H9 (cell line): ENCODE results near the gene MTCL1. TPM values are rescaled to one million over a fixed set of nuclear protein-coding genes. Genes with fewer than 3 reads are reported as not detected.

Experiments used
- DNase-seq: peaks from one replicate; pipeline ENCODE4 v3.0.0-alpha.2; 2017
- H2AFZ ChIP-seq: one replicate; pipeline ENCODE4 v1.6.1; 2013; ENCODE audit warnings: mild to moderate bottlenecking, low read length, control low read depth, moderate library complexity
- H2AK5ac ChIP-seq: 2 replicates; pipeline ENCODE4 v1.6.1; 2013; ENCODE audit warnings: low read length, control low read depth, mixed read lengths; ENCODE audit not compliant: insufficient read length
- H2BK120ac ChIP-seq: one replicate; pipeline ENCODE4 v1.6.1; 2013; ENCODE audit warnings: low read depth, mild to moderate bottlenecking, low read length, control low read depth, inconsistent platforms; ENCODE audit not compliant: poor library complexity, severe bottlenecking
- H2BK12ac ChIP-seq: 2 replicates; pipeline ENCODE4 v1.6.1; 2013; ENCODE audit warnings: low read length, control low read depth, mixed read lengths, low read depth; ENCODE audit not compliant: insufficient read length
- H2BK15ac ChIP-seq: 2 replicates; pipeline ENCODE4 v1.6.1; 2013; ENCODE audit warnings: low read depth, low read length, control low read depth
- H2BK20ac ChIP-seq: one replicate; pipeline ENCODE4 v1.6.1; 2013; ENCODE audit warnings: low read depth, mild to moderate bottlenecking, low read length, control low read depth, inconsistent platforms; ENCODE audit not compliant: poor library complexity, severe bottlenecking
- H2BK5ac ChIP-seq: 2 replicates; pipeline ENCODE4 v1.6.1; 2013; ENCODE audit warnings: low read length, control low read depth, mixed read lengths; ENCODE audit not compliant: insufficient read length
- H3K14ac ChIP-seq: 2 replicates; pipeline ENCODE4 v1.6.1; 2013; ENCODE audit warnings: low read length, control low read depth; ENCODE audit not compliant: insufficient read depth
- H3K18ac ChIP-seq: 2 replicates; pipeline ENCODE4 v1.6.1; 2013; ENCODE audit warnings: low read depth, mild to moderate bottlenecking, mixed read lengths, low read length, control low read depth; ENCODE audit not compliant: insufficient read length
- H3K23ac ChIP-seq: 2 replicates; pipeline ENCODE4 v1.6.1; 2013; ENCODE audit warnings: low read length, control low read depth, mixed read lengths, low read depth; ENCODE audit not compliant: insufficient read length
- H3K23me2 ChIP-seq: 2 replicates; pipeline ENCODE4 v1.6.1; 2013; ENCODE audit warnings: low read depth, mild to moderate bottlenecking, mixed read lengths, low read length, control low read depth; ENCODE audit not compliant: insufficient read length, poor library complexity, severe bottlenecking
- H3K27ac ChIP-seq: 2 replicates; pipeline ENCODE4 v1.5.1; 2013; ENCODE audit warnings: low read length, control low read depth, mixed read lengths, low read depth; ENCODE audit not compliant: insufficient read length
- H3K27me3 ChIP-seq: 2 replicates; pipeline ENCODE4 v1.6.1; 2013; ENCODE audit warnings: low read length, control low read depth, inconsistent platforms; ENCODE audit not compliant: insufficient read depth
- H3K4ac ChIP-seq: 2 replicates; pipeline ENCODE4 v1.6.1; 2013; ENCODE audit warnings: low read depth, mild to moderate bottlenecking, control low read depth, inconsistent platforms, low read length, moderate library complexity
- H3K4me1 ChIP-seq: 2 replicates; pipeline ENCODE4 v1.6.1; 2013; ENCODE audit warnings: low read length, control low read depth, inconsistent platforms; ENCODE audit not compliant: insufficient read depth
- H3K4me2 ChIP-seq: 2 replicates; pipeline ENCODE4 v1.6.1; 2013; ENCODE audit warnings: low read length, control low read depth, mixed read lengths; ENCODE audit not compliant: insufficient read length, insufficient read depth
- H3K56ac ChIP-seq: 2 replicates; pipeline ENCODE4 v1.6.1; 2013; ENCODE audit warnings: low read depth, mild to moderate bottlenecking, mixed read lengths, low read length, control low read depth; ENCODE audit not compliant: insufficient read length
- H3K79me1 ChIP-seq: 2 replicates; pipeline ENCODE4 v1.6.1; 2013; ENCODE audit warnings: low read depth, mild to moderate bottlenecking, moderate library complexity, low read length, control low read depth, inconsistent platforms; ENCODE audit not compliant: insufficient read depth, poor library complexity, severe bottlenecking
- H3K79me2 ChIP-seq: 2 replicates; pipeline ENCODE4 v1.6.1; 2013; ENCODE audit warnings: low read length, control low read depth, inconsistent platforms; ENCODE audit not compliant: insufficient read depth
- H3K9ac ChIP-seq: 2 replicates; pipeline ENCODE4 v1.6.1; 2013; ENCODE audit warnings: low read length, control low read depth, mixed read lengths; ENCODE audit not compliant: insufficient read length; ENCODE audit errors: extremely low read depth
- H3K9me3 ChIP-seq: one replicate; pipeline ENCODE4 v1.6.1; 2013; ENCODE audit warnings: low read depth, low read length, inconsistent platforms; ENCODE audit not compliant: control insufficient read depth
- H3T11ph ChIP-seq: one replicate; pipeline ENCODE4 v1.6.1; 2013; ENCODE audit warnings: mild to moderate bottlenecking, low read length, control low read depth, inconsistent platforms
- H4K20me1 ChIP-seq: one replicate; pipeline ENCODE4 v1.6.1; 2013; ENCODE audit not compliant: control insufficient read depth, insufficient read length, insufficient read depth
- H4K5ac ChIP-seq: 2 replicates; pipeline ENCODE4 v1.6.1; 2013; ENCODE audit warnings: low read depth, mild to moderate bottlenecking, mixed read lengths, low read length, control low read depth; ENCODE audit not compliant: insufficient read length
- H4K8ac ChIP-seq: replicated peaks from 2 replicates; pipeline ENCODE4 v1.6.1; 2013; ENCODE audit warnings: low read length, control low read depth, mixed read lengths, low read depth; ENCODE audit not compliant: insufficient read length
- H4K91ac ChIP-seq: 2 replicates; pipeline ENCODE4 v1.6.1; 2013; ENCODE audit warnings: low read depth, mild to moderate bottlenecking, moderate library complexity, mixed read lengths, low read length, control low read depth; ENCODE audit not compliant: insufficient read length
- H3K27ac Mint-ChIP-seq, 3 experiments: 2 replicates in 2 of 3; 3 replicates in 1 of 3; pipeline ENCODE4 v1.8.0; 2020 to 2021; ENCODE audit warnings: mixed read lengths in 3 of 3, mild to moderate bottlenecking in 1 of 3, moderate library complexity in 1 of 3
- H3K27me3 Mint-ChIP-seq: 2 replicates; pipeline ENCODE4 v1.8.0; 2021; ENCODE audit warnings: low read depth, mild to moderate bottlenecking, moderate library complexity, mixed read lengths
- H3K36me3 Mint-ChIP-seq, 3 experiments: 2 replicates in 2 of 3; 3 replicates in 1 of 3; pipeline ENCODE4 v1.8.0; 2020 to 2021; ENCODE audit warnings: low read depth in 3 of 3, mixed read lengths in 3 of 3; ENCODE audit not compliant: insufficient read depth in 1 of 3
- H3K4me1 Mint-ChIP-seq, 2 experiments: 2 replicates each; pipeline ENCODE4 v1.8.0; 2020; ENCODE audit warnings: mixed read lengths in 2 of 2
- H3K4me3 Mint-ChIP-seq, 2 experiments: 2 replicates in 1 of 2; 3 replicates in 1 of 2; pipeline ENCODE4 v1.8.0; 2020 to 2021; ENCODE audit warnings: mild to moderate bottlenecking in 2 of 2, mixed read lengths in 2 of 2, moderate library complexity in 1 of 2
- H3K9me3 Mint-ChIP-seq, 2 experiments: 2 replicates in 1 of 2; 3 replicates in 1 of 2; pipeline ENCODE4 v1.8.0; 2020; ENCODE audit warnings: mild to moderate bottlenecking in 2 of 2, mixed read lengths in 2 of 2, moderate library complexity in 1 of 2
- WGBS: extraction: QIAGEN DNeasy Blood & Tissue Kit; methylation state at CpG from one replicate; pipeline ENCODE4 v1.1.7; 2013; ENCODE audit warnings: missing lambda C conversion rate, low lambda C conversion rate, mixed read lengths; ENCODE audit not compliant: insufficient read length; ENCODE audit errors: extremely low coverage; 5-methylcytosine and 5-hydroxymethylcytosine counted together
- total RNA-seq: library from RNA; stranded (reverse); gene quantifications from 2 replicates; pipeline ENCODE4 v1.2.1, GENCODE V29; 2021
- TF ChIP-seq, protein P1 (sequence below): fragments of 200-600 bp; sonication (generic); conservative IDR thresholded peaks from 3 replicates; pipeline ENCODE4 v1.8.0; 2021; ENCODE audit warnings: antibody characterized with exemption, mild to moderate bottlenecking

The MTCL1 gene
- total RNA-seq, 1 experiment from 2014 or later: 50.7 TPM

DNA sequence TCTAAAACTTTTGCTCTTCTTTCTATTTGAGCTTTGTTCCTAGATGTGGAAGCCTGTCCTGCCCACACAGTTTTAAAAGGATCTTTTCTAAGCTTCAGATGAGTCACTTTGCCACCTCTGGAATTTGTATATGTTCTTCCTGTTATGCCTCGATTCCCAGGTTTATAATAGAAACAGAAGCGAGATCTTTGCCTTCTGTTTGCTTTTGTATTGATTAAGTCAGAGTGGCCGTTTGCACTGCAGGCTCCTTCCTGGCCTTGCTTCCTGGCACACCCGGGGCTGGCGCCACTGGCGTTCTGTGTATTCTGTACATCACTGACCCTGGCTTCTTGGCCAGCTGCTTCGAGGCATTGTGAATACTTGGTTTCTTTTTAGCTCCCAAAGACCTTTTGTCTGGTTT, 91.8 kb downstream of the MTCL1 start:
- peaks cover 70 to 76% of the 10 kb centered on the region in 2 experiments for H3K4me1 Mint-ChIP-seq

More for the DNA sequence above, 91.8 kb downstream of the MTCL1 start:
- Histone ChIP-seq H3K79me1 (no peaks in the 10 kb centered on the region), H3K4me2 (no peak overlapping the region), H2BK20ac (no peak overlapping the region), H4K5ac (no peak overlapping the region), H4K20me1 (no peaks in the 10 kb centered on the region), H4K91ac (no peak overlapping the region), H3K23me2 (no peaks in the 10 kb centered on the region), H3K9ac (no peak overlapping the region), H4K8ac (no peak overlapping the region), H3T11ph (no peak overlapping the region), H2BK12ac (no peak overlapping the region), H3K4ac (no peak overlapping the region), H3K9me3 (no peaks in the 10 kb centered on the region), H2BK15ac (no peak overlapping the region), H3K4me1 (peaks cover 22% of the 10 kb centered on the region; the same call in 1 of the 2 replicates), H2AFZ (no peak overlapping the region), H3K27ac (no peak overlapping the region), H3K23ac (no peak overlapping the region), H3K18ac (no peak overlapping the region), H3K14ac (no peak overlapping the region), H2AK5ac (no peak overlapping the region), H3K56ac (no peak overlapping the region), H3K27me3 (no peaks in the 10 kb centered on the region), H2BK120ac (no peak overlapping the region), H2BK5ac (no peak overlapping the region), H3K79me2 (no peaks in the 10 kb centered on the region)
- TF ChIP-seq, protein P1, sequence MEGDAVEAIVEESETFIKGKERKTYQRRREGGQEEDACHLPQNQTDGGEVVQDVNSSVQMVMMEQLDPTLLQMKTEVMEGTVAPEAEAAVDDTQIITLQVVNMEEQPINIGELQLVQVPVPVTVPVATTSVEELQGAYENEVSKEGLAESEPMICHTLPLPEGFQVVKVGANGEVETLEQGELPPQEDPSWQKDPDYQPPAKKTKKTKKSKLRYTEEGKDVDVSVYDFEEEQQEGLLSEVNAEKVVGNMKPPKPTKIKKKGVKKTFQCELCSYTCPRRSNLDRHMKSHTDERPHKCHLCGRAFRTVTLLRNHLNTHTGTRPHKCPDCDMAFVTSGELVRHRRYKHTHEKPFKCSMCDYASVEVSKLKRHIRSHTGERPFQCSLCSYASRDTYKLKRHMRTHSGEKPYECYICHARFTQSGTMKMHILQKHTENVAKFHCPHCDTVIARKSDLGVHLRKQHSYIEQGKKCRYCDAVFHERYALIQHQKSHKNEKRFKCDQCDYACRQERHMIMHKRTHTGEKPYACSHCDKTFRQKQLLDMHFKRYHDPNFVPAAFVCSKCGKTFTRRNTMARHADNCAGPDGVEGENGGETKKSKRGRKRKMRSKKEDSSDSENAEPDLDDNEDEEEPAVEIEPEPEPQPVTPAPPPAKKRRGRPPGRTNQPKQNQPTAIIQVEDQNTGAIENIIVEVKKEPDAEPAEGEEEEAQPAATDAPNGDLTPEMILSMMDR: no peak
- no peak overlapping the region for H3K4me3 Mint-ChIP-seq
- no peaks in the 10 kb centered on the region for H3K27me3 Mint-ChIP-seq
- DNase-seq: no peak
- WGBS: no CpG with 5 or more reads among the region's 7 CpGs
- H3K36me3 Mint-ChIP-seq: peaks cover 0 to 40% (median 32%) of the 10 kb centered on the region in 3 experiments; a peak in 6 of 7 replicates
- peak overlapping the region in 2 of 3 experiments; percentile 22 to 58; a peak in 3 of 7 replicates for H3K27ac Mint-ChIP-seq
- H3K9me3 Mint-ChIP-seq: no peaks in the 10 kb centered on the region
